ENCODE data around the gene PLCE1.

PLCE1 gene

DNA sequence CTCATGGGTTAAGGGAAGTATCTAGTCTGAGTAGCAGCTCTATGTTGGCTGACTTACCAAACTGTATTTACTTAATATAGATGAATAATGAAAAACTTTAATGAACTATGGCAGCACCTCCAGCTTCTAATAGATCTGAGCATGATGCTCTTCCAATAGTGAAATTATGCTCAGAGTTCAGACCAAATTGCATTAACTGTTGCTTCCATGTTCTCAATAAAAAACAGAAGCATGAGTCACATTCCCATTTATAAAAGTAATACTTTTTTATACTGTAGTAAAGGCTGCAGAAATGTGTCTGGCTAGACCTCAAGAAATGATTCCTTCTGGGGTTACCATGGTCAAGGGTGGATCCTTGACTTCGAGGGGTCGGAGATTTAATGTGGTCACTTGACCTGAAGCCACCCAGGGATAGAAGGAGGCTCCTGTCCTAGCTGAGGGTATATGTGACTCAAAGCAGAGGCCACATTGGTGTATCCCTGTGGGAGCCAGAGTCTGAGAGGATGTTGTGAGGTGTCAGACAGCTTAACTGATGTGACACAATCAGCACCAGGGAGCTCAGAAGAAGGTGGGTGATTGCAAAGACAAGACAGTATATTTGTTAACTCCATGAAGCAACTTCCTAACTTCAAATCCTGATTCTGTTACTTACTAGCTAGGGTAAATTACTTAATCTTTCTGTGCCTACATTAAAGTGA is 19.8 kb upstream of the PLCE1 start:
- CTCF ChIA-PET, result no interaction called here
- Mint-ChIP-seq H3K9me3 (no peaks in the 10 kb centered on the region), H3K27me3 (no peaks in the 10 kb centered on the region), H3K27ac (no peak overlapping the region), H3K4me1 (no peaks in the 10 kb centered on the region), H3K4me3 (no peak overlapping the region), H3K36me3 (no peaks in the 10 kb centered on the region)
- DNase-seq, result no peak

- Mint-ChIP-seq H3K36me3 (no peaks in the 10 kb centered on the region), H3K27ac (no peak overlapping the region), H3K27me3 (no peaks in the 10 kb centered on the region), H3K9me3 (no peaks in the 10 kb centered on the region), H3K4me1 (no peaks in the 10 kb centered on the region), H3K4me3 (no peak overlapping the region)
- CTCF ChIA-PET, result no interaction called here
- no peak for DNase-seq
These were observed 16.3 kb upstream of the PLCE1 start for GRCh38 chr10:93977442-93977841.

DNA sequence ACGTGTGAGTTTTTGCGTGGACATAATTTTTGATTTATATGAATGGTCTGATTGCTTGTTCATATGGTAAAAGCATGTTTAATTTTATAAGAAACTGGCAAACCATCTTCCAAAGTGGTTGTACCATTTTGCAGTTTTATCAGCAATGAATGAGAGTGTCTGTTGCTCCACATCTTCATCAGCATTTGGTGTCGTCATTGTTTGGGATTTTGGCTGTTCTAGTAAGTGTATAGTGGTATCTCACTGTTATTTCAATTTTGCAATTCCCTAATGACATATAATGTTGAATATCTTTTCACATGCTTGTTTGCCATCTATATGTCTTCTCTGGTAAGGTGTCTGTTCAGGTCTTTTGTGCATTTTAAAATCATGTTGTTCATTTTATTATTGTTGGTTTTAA is 13.2 kb upstream of the PLCE1 start:
- H3K27me3 Mint-ChIP-seq, result no peaks in the 10 kb centered on the region
- no peaks in the 10 kb centered on the region for H3K9me3 Mint-ChIP-seq
- no peak for DNase-seq
- H3K4me3 Mint-ChIP-seq, result no peak overlapping the region
- CTCF ChIA-PET, result no interaction called here
- H3K4me1 Mint-ChIP-seq, result no peaks in the 10 kb centered on the region
- H3K27ac Mint-ChIP-seq, result no peak overlapping the region
- no peaks in the 10 kb centered on the region for H3K36me3 Mint-ChIP-seq

- Mint-ChIP-seq H3K4me3 (no peak overlapping the region), H3K9me3 (no peaks in the 10 kb centered on the region), H3K4me1 (peaks cover 8% of the 10 kb centered on the region), H3K36me3 (no peaks in the 10 kb centered on the region), H3K27ac (no peak overlapping the region), H3K27me3 (peaks cover 55% of the 10 kb centered on the region)
- CTCF ChIA-PET, result no interaction called here
- no peak for DNase-seq
These were observed 2.6 kb upstream of the PLCE1 start for GRCh38 chr10:93991114-93991513.

GRCh38 chr10:93991596-93992284 is 2.0 kb upstream of the PLCE1 start:
- H3K36me3 Mint-ChIP-seq, result no peaks in the 10 kb centered on the region
- DNase-seq, result no peak
- H3K9me3 Mint-ChIP-seq, result no peaks in the 10 kb centered on the region
- H3K27me3 Mint-ChIP-seq, result peaks cover 60% of the 10 kb centered on the region
- no peak overlapping the region for H3K27ac Mint-ChIP-seq
- peaks cover 8% of the 10 kb centered on the region for H3K4me1 Mint-ChIP-seq
- CTCF ChIA-PET, result no interaction called here
- no peak overlapping the region for H3K4me3 Mint-ChIP-seq

GRCh38 chr10:93992400-93993030 is 1.2 kb upstream of the PLCE1 start:
- Mint-ChIP-seq H3K36me3 (no peaks in the 10 kb centered on the region), H3K9me3 (no peaks in the 10 kb centered on the region), H3K4me3 (no peak overlapping the region), H3K27ac (no peak overlapping the region), H3K4me1 (peaks cover 8% of the 10 kb centered on the region), H3K27me3 (peaks cover 60% of the 10 kb centered on the region)
- CTCF ChIA-PET, result no interaction called here
- DNase-seq, result no peak

GRCh38 chr10:93993414-93993781 is 333 bp upstream of the PLCE1 start:
- peaks cover 60% of the 10 kb centered on the region for H3K27me3 Mint-ChIP-seq
- peaks cover 8% of the 10 kb centered on the region for H3K4me1 Mint-ChIP-seq
- peak overlapping the region; percentile 14 for H3K4me3 Mint-ChIP-seq
- H3K9me3 Mint-ChIP-seq, result no peaks in the 10 kb centered on the region
- DNase-seq, result no peak
- no peak overlapping the region for H3K27ac Mint-ChIP-seq
- no peaks in the 10 kb centered on the region for H3K36me3 Mint-ChIP-seq
- CTCF ChIA-PET, result no interaction called here

GRCh38 chr10:93994438-93994801 is 689 bp downstream of the PLCE1 start:
- no peaks in the 10 kb centered on the region for H3K9me3 Mint-ChIP-seq
- H3K4me1 Mint-ChIP-seq, result peaks cover 8% of the 10 kb centered on the region
- no peak overlapping the region for H3K4me3 Mint-ChIP-seq
- H3K27ac Mint-ChIP-seq, result no peak overlapping the region
- peaks cover 60% of the 10 kb centered on the region for H3K27me3 Mint-ChIP-seq
- no peak for DNase-seq
- no peaks in the 10 kb centered on the region for H3K36me3 Mint-ChIP-seq
- CTCF ChIA-PET, result no interaction called here

DNA sequence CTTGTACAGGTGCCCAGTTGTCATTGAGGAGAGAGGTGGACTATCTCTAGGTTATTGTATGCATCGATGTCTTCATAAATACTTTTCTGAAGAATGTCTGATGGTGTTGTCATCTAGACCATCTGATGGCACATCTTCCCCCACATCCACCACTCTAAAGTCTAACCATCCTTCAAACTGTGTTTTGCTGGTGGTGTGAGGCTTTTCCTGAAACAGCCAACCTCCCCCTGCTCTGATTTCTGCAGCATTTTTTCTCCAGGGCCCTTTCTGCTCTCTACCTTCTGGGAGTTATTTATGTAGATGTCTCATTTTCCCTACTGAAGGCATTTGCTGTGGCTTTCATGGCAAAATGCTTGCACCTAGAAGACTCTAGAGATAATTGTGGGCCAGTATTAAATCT is 1.5 kb downstream of the PLCE1 start:
- CTCF ChIA-PET, result no interaction called here
- no peak for DNase-seq
- peaks cover 8% of the 10 kb centered on the region for H3K4me1 Mint-ChIP-seq
- peaks cover 60% of the 10 kb centered on the region for H3K27me3 Mint-ChIP-seq
- no peaks in the 10 kb centered on the region for H3K9me3 Mint-ChIP-seq
- no peak overlapping the region for H3K4me3 Mint-ChIP-seq
- H3K27ac Mint-ChIP-seq, result no peak overlapping the region
- no peaks in the 10 kb centered on the region for H3K36me3 Mint-ChIP-seq

DNA sequence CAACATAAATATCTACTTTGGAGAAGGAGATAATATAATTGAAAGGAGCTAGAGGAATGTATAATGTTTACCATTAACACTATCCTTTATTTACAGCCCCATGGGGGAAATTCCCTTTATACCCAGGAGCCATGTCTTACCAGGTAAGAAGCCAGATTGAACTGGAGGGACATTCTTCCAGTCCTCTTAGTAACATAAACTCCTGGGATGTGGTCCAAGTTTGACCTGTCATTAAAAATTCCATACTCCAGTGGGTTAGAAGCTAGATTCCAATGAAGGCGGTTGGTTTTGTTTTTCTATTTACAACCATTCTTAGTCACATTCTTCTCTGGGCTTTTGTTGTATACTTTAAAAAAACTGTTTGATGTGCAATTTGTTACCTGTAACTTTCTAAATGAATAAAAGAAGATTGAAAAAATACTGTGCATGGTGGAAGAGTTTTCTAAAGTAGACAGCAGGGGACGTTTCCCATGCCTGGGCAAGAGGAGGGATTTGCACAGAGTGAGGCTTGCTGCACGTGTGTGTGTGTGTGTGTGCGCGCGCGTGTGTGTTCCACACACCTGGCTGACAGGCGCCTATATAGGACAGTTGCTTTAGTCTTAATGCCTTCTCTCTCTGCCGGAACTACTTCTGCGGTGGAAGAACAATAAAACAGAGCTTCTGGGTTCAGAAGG is 2.0 kb downstream of the PLCE1 start:
- Mint-ChIP-seq H3K36me3 (no peaks in the 10 kb centered on the region), H3K9me3 (no peaks in the 10 kb centered on the region), H3K4me3 (no peak overlapping the region), H3K27me3 (peaks cover 59% of the 10 kb centered on the region), H3K27ac (no peak overlapping the region), H3K4me1 (peaks cover 8% of the 10 kb centered on the region)
- no peak for DNase-seq
- CTCF ChIA-PET, result no interaction called here

- Mint-ChIP-seq H3K4me3 (no peak overlapping the region), H3K36me3 (no peaks in the 10 kb centered on the region), H3K27ac (no peak overlapping the region), H3K27me3 (peaks cover 52% of the 10 kb centered on the region), H3K9me3 (no peaks in the 10 kb centered on the region), H3K4me1 (peaks cover 8% of the 10 kb centered on the region)
- CTCF ChIA-PET, result no interaction called here
- DNase-seq, result no peak
These were observed 2.8 kb downstream of the PLCE1 start for GRCh38 chr10:93996551-93996950.

- CTCF ChIA-PET, result no interaction called here
- H3K27me3 Mint-ChIP-seq, result peaks cover 42% of the 10 kb centered on the region
- H3K4me3 Mint-ChIP-seq, result no peak overlapping the region
- H3K4me1 Mint-ChIP-seq, result peaks cover 8% of the 10 kb centered on the region
- DNase-seq, result no peak
- no peaks in the 10 kb centered on the region for H3K36me3 Mint-ChIP-seq
- H3K27ac Mint-ChIP-seq, result no peak overlapping the region
- H3K9me3 Mint-ChIP-seq, result no peaks in the 10 kb centered on the region
These were observed 3.8 kb downstream of the PLCE1 start for GRCh38 chr10:93997546-93997945.

- Mint-ChIP-seq H3K27ac (no peak overlapping the region), H3K4me3 (no peak overlapping the region), H3K4me1 (peaks cover 1% of the 10 kb centered on the region), H3K9me3 (no peaks in the 10 kb centered on the region), H3K27me3 (peaks cover 26% of the 10 kb centered on the region), H3K36me3 (no peaks in the 10 kb centered on the region)
- CTCF ChIA-PET, result no interaction called here
- no peak for DNase-seq
These were observed 5.7 kb downstream of the PLCE1 start for GRCh38 chr10:93999401-93999851.

DNA sequence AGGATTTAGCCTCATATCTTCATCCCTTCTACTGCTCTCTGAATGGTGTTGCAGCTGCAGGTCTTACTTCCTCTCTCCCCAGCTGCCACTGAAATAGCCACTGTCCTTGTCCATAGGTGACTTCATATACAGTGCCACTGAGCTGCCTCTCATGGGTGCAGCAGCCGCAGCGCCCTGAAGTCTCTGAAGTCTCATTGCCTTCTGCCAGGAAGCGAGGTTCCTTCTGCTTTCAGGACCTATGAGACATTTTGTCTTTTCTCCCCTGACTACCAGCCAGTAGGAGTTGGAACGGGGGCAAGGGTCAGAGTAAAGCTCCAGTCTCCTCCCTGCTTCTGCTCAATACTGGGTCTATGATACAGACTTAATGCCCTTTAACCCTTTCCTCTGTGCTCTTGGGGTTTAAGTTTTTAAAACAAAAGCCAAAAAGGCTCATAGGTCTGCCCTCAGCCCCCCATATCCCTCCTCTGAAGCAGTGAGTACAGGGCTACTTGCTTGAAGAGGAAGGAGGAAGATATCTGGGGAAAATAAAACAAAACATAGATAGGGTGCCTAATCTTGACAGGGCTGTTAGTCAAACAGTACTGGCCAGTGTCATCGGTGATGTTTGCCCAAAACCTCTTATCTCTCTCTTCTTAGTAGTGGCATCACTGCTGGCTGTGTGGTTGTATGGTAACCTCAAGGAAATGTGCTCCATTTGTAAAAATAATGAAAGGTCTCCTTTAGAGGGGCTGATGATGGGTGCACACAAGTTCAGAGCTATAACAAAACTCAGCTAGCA is 7.1 kb downstream of the PLCE1 start:
- Mint-ChIP-seq H3K27me3 (peaks cover 12% of the 10 kb centered on the region), H3K27ac (no peak overlapping the region), H3K4me1 (no peaks in the 10 kb centered on the region), H3K36me3 (no peaks in the 10 kb centered on the region), H3K9me3 (no peaks in the 10 kb centered on the region), H3K4me3 (no peak overlapping the region)
- no peak for DNase-seq
- CTCF ChIA-PET, result no interaction called here

Data from activated naive CD4-positive, alpha-beta T cell treated with anti-CD3 and anti-CD28 coated beads, Interleukin-2, amount 10 ng/mL, durations not matched to agents 7 days and 5 days (primary cell).